ENCODE results near the gene KCNJ9.

The KCNJ9 gene

GRCh38 chr1:160066829-160067745 lies 14.3 kb upstream of the KCNJ9 start:
- DNase-seq: no peak

DNA sequence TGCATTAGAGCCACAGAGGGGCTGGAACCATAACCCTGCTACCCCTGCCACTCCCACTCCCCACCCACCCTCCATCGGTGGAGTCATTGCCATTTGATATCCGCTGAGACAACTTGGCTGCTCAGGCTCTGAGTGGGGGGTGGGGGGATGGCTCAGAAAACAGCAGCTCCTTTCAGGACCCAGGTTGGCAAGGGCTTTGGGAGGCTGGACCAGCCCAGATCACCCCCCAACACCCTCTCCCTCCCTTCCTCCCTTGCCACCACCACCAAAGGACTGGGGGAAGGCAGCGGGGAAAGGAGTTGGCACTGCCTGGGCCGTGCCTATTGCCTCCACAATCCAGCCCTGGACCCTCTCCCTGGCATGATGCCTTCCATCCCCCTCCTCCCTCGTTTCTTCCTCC lies 13.1 kb upstream of the KCNJ9 start:
- DNase-seq: no peak

- no peak for DNase-seq
These were observed 11.7 kb upstream of the KCNJ9 start, which contains the start of gene KCNJ10 for GRCh38 chr1:160069460-160070231. Gene KCNJ10, minus strand, starts transcription at chr1:160070160. Its CDS starts 27,628 bp downstream, at chr1:160042532.

GRCh38 chr1:160070243-160071163 lies 10.8 kb upstream of the KCNJ9 start:
- peak; percentile 81 for DNase-seq

GRCh38 chr1:160071289-160071688 lies 10.0 kb upstream of the KCNJ9 start:
- DNase-seq: no peak

DNA sequence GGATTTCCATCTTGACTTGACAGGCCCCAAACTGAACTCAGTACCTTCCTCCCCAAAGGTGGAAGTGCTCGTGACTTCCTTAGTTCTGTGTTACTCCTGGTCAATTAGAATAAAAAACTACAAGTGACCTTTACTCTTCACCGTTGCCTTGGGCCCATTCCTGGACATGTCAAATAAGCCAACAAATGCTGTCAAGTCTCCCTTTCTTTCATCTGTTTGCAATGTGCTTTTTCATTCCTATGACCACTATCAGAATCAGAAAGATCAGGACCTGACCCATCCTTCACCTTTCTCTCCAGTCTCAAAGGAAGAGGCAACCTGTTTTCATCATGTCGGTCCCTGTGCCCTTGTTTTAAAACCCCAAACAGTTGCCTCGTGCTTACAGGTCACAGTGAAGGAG lies 6.5 kb upstream of the KCNJ9 start:
- DNase-seq: no peak

- DNase-seq: no peak
These were observed 5.5 kb upstream of the KCNJ9 start for GRCh38 chr1:160075836-160076235.

- DNase-seq: no peak
These were observed 5.0 kb upstream of the KCNJ9 start for GRCh38 chr1:160076295-160076694.

DNA sequence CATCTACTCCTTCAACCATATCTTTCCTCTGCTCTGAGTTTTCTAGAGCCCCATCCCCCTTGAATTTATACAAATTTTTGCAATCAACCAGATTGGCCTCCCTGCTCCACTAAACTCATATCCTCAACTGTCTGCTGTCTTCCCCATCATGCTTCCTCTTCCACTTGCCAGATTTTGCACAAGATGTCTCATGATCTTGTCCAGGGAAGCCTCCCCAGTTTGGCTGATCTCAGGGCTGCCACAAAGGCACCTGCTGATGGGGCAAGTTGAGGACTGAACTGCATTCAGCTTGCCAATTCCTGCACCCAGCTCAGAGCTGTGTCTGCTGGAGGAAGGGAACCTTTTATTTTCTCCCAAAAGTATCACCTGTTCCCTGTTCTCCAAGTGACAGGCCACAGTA lies 3.9 kb upstream of the KCNJ9 start:
- DNase-seq: no peak

GRCh38 chr1:160078512-160079195 lies 2.7 kb upstream of the KCNJ9 start:
- DNase-seq: peak; percentile 83

DNA sequence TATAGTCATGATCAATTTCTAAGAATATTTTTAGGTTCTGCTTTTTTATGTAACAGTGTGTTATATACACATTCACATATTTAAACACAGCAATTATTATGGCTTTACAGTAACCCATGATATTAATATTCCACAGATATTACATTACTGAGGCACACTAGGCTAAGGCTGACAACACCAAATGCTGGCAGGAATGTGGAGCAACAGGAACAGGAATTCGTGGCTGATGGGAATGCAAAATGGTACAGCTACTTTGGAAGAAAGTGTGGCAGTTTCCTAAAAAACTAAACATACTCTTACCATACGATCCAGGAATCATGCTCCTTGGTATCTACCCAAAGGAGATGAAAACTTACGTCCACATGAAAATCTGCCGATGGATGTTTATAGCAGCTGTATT lies 1.9 kb upstream of the KCNJ9 start:
- DNase-seq: no peak

- no peak for DNase-seq
These were observed 797 bp upstream of the KCNJ9 start for GRCh38 chr1:160080381-160081100.

DNA sequence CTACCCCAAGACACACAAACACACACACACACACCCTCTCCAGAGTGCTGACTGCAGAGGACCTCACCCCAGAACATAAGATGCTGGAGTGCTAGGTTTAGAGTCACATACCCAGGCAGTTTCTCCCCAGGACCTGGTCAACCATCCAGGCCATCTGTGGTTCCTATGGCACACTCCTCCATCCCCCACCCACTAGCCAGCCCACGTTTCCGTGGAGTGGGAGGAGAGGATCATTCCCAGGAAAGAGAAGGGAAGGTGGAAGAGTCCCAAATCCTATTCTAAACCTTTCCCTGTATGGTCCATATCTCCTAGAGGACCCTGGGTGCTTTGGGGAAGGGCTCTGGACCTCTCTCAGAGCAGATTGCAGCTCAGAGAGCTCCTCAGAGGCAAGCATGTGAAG lies 1.1 kb downstream of the KCNJ9 start:
- no peak for DNase-seq

DNA sequence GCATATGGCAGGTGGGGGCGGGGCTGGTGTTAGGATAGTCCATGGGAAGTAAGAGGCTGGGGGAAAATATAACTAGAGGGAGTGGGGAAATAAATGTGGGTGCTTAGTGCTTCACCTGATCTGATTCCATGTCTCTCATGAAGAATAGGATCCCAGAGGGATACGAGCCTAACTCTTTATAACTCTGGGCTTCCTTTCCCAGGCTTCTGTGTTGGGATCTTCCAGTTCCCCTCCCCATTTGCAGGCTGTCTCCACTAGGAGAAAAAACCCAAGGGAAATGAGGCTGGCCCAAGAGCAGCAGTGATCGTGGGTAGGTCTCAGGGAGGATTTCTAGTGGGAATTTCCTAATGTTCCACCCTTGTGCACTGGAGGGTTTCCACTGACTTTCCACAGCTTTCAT lies 1.6 kb downstream of the KCNJ9 start:
- DNase-seq: no peak

GRCh38 chr1:160083968-160084770 lies 2.8 kb downstream of the KCNJ9 start:
- peak; percentile 90 for DNase-seq

DNA sequence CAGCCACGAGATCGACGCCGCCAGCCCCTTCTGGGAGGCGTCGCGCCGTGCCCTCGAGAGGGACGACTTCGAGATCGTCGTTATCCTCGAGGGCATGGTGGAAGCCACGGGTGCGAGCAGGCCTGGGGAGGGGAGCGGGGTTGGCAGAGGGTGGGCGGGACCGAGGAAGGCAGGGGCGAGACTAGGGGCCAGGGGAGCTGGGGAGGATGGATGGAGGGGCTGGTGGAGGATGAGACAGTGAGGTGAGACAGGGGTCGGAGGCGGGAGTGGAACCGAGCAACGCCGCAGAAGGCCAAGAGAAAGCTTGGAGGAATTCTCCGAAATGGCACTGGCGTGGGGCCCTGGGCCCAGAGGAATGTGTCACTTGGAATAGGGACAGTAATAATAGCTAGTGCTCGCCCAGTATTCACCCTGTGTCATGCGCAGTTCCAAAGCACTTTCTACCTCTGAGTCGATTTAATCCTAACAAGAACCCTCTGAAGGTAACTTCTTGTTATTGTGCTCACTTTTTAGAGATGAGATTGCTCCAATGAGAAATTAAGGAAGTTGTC lies 3.5 kb downstream of the KCNJ9 start:
- DNase-seq: no peak

GRCh38 chr1:160085686-160086455 lies 4.5 kb downstream of the KCNJ9 start:
- peak; percentile 91 for DNase-seq

DNA sequence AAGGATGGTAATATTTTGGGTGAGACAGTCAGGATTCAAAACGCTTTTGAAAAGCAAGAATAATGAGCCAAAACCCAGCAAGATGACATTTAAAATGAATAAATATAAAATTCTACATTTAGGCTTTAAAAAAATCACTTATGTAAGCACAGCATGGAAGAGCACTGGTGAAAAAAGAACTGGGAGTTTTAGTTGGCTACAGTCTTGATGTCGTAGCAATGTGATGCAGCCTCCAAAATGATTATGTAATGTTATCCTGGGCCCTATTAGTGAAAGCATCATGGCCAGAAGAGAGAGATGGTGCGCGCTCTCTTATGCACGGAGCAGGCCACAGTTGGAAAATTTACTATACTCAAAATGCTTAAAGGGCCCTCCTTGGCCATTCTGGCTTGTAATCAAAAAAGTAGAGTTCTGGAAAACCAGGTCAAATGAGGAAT lies 5.1 kb downstream of the KCNJ9 start:
- DNase-seq: no peak

GRCh38 chr1:160087118-160087662 lies 5.9 kb downstream of the KCNJ9 start:
- no peak for DNase-seq

Measured in activated effector memory CD4-positive, alpha-beta T cell treated with anti-CD3 and anti-CD28 coated beads, Interleukin-2, amount 50 U/mL, for 16 hours (primary cell).